ENCODE measurements around the gene SLC29A3. TPM values are rescaled to one million over a fixed set of nuclear protein-coding genes. Genes with fewer than 3 reads are reported as not detected.

The SLC29A3 gene
- total RNA-seq (2014; rRNA removed; shearing (Covaris generic)) (8.3 and 10.3 TPM in 2 replicates), polyA plus RNA-seq (2016; fragmentation: Nextera tagmentation; extraction: Ambion mirVana) (11.3 and 12.3 TPM in 2 replicates)
- long read RNA-seq, transcript SLC29A3-205 (6 exons, 2,262 nt), result major isoform, 6 of 11 reads
- long read RNA-seq, partial matches to known transcripts, result 0 of 11 reads
- long read RNA-seq, other reads (novel, unspliced or antisense), result 3 of 11 reads

DNA sequence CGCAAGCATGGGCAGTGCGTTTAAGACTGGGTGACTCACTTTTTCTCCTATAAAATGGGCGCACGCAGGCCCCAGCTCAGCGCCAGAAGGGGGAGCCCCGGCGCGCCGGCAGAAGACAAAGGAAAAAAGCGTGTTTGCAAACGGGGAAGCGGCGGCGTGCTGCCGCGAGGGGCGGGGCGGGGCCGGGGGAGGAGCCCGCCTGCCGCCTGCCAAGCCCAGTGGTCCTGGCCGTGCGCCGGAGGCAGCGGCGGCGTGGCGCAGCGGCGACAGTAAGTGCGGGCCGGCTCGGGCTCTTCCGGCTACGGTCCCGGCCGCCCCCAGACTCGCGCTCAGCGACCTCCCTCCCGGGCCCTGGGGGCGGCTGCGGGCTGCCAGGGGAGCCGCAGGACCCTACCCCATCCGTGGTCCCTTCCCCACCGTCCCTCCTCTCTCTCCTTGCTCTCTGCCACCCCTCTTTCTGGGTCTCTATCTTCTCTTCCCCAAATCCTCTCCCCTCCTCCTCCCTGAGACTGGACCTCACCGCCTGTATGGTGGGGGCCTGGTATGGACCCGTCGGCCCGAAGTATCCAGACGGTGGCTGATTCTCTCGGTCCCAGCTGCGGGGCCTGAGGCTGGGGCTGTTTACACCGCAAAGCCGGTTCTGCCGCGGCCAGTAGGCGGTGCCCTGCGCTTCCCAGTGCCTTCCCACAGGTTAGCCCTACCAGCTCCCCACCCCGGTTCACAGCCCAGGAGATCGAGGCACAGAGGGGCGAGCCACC lies at the start of gene SLC29A3:
Gene SLC29A3 (plus strand): TSS at position 218 of the 758 bp plus-strand sequence. CDS start 51 bp downstream, at position 269.
- TF ChIP-seq ZNF331 (CRISPR knock-in tag; IDR thresholded peaks at IDR 0.05; ENCODE audit: low read depth) (no peak), POLR2AphosphoS5 (IDR thresholded peaks at IDR 0.05; ENCODE audit: low read depth) (peak; percentile 81)
- TF ChIP-seq, protein P1, sequence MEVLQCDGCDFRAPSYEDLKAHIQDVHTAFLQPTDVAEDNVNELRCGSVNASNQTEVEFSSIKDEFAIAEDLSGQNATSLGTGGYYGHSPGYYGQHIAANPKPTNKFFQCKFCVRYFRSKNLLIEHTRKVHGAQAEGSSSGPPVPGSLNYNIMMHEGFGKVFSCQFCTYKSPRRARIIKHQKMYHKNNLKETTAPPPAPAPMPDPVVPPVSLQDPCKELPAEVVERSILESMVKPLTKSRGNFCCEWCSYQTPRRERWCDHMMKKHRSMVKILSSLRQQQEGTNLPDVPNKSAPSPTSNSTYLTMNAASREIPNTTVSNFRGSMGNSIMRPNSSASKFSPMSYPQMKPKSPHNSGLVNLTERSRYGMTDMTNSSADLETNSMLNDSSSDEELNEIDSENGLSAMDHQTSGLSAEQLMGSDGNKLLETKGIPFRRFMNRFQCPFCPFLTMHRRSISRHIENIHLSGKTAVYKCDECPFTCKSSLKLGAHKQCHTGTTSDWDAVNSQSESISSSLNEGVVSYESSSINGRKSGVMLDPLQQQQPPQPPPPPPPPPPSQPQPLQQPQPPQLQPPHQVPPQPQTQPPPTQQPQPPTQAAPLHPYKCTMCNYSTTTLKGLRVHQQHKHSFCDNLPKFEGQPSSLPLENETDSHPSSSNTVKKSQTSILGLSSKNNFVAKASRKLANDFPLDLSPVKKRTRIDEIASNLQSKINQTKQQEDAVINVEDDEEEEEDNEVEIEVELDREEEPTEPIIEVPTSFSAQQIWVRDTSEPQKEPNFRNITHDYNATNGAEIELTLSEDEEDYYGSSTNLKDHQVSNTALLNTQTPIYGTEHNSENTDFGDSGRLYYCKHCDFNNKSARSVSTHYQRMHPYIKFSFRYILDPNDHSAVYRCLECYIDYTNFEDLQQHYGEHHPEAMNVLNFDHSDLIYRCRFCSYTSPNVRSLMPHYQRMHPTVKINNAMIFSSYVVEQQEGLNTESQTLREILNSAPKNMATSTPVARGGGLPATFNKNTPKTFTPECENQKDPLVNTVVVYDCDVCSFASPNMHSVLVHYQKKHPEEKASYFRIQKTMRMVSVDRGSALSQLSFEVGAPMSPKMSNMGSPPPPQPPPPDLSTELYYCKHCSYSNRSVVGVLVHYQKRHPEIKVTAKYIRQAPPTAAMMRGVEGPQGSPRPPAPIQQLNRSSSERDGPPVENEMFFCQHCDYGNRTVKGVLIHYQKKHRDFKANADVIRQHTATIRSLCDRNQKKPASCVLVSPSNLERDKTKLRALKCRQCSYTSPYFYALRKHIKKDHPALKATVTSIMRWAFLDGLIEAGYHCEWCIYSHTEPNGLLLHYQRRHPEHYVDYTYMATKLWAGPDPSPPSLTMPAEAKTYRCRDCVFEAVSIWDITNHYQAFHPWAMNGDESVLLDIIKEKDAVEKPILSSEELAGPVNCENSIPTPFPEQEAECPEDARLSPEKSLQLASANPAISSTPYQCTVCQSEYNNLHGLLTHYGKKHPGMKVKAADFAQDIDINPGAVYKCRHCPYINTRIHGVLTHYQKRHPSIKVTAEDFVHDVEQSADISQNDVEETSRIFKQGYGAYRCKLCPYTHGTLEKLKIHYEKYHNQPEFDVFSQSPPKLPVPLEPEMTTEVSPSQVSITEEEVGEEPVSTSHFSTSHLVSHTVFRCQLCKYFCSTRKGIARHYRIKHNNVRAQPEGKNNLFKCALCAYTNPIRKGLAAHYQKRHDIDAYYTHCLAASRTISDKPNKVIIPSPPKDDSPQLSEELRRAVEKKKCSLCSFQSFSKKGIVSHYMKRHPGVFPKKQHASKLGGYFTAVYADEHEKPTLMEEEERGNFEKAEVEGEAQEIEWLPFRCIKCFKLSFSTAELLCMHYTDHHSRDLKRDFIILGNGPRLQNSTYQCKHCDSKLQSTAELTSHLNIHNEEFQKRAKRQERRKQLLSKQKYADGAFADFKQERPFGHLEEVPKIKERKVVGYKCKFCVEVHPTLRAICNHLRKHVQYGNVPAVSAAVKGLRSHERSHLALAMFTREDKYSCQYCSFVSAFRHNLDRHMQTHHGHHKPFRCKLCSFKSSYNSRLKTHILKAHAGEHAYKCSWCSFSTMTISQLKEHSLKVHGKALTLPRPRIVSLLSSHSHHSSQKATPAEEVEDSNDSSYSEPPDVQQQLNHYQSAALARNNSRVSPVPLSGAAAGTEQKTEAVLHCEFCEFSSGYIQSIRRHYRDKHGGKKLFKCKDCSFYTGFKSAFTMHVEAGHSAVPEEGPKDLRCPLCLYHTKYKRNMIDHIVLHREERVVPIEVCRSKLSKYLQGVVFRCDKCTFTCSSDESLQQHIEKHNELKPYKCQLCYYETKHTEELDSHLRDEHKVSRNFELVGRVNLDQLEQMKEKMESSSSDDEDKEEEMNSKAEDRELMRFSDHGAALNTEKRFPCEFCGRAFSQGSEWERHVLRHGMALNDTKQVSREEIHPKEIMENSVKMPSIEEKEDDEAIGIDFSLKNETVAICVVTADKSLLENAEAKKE (CRISPR knock-in tag; IDR thresholded peaks at IDR 0.05), result no peak
- TF ChIP-seq, protein P2, sequence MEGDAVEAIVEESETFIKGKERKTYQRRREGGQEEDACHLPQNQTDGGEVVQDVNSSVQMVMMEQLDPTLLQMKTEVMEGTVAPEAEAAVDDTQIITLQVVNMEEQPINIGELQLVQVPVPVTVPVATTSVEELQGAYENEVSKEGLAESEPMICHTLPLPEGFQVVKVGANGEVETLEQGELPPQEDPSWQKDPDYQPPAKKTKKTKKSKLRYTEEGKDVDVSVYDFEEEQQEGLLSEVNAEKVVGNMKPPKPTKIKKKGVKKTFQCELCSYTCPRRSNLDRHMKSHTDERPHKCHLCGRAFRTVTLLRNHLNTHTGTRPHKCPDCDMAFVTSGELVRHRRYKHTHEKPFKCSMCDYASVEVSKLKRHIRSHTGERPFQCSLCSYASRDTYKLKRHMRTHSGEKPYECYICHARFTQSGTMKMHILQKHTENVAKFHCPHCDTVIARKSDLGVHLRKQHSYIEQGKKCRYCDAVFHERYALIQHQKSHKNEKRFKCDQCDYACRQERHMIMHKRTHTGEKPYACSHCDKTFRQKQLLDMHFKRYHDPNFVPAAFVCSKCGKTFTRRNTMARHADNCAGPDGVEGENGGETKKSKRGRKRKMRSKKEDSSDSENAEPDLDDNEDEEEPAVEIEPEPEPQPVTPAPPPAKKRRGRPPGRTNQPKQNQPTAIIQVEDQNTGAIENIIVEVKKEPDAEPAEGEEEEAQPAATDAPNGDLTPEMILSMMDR (conservative IDR thresholded peaks at IDR 0.05; ENCODE audit: low read depth in 2 of 2), result peak; percentile 75 to 86
- H3K4me3 ChIP-seq, result peak within 1 kb of the TSS; percentile 94
- H3K27ac ChIP-seq (ENCODE audit: low read depth), result peak within 1 kb of the TSS; percentile 76; the same call in 1 of the 2 replicates
- H3K9me3 Mint-ChIP-seq, result no peaks in the 10 kb centered on the region
- H3K27me3 ChIP-seq (ENCODE audit: insufficient read depth), result no peaks in the 10 kb centered on the region
- peaks cover 14% of the 10 kb centered on the region for H3K36me3 Mint-ChIP-seq (ENCODE audit: low read depth)
- H2AFZ ChIP-seq, result peak within 1 kb of the TSS; percentile 97
- DNase-seq (ENCODE audit: low spot score) (peak; percentile 89), ATAC-seq (peak; percentile 93)
- peaks cover 5% of the 10 kb centered on the region for H3K4me1 ChIP-seq (ENCODE audit: insufficient read depth)
- H3K27me3 Mint-ChIP-seq (ENCODE audit: insufficient read depth, low read depth, poor library complexity), result peaks cover 8% of the 10 kb centered on the region
- peaks cover 19% of the 10 kb centered on the region; the same call in 2 of the 3 replicates for H3K4me1 Mint-ChIP-seq
- H3K27ac Mint-ChIP-seq, result peak within 1 kb of the TSS; percentile 91
- peak within 1 kb of the TSS; percentile 95 for H3K4me3 Mint-ChIP-seq
- H4K20me1 ChIP-seq (replicated peaks; ENCODE audit: insufficient read depth), result no peaks in the 10 kb centered on the region
- peak within 1 kb of the TSS; percentile 98 for H3K4me2 ChIP-seq
- no peaks in the 10 kb centered on the region; the same call in 1 of the 2 replicates for H3K36me3 ChIP-seq (ENCODE audit: insufficient read depth)
- 0 out of 2 replicates have a peak, but pooled peaks cover 2% of the 10 kb centered on the region for H3F3A ChIP-seq (replicated peaks; ENCODE audit: low read depth)
- H3K79me2 ChIP-seq (replicated peaks; ENCODE audit: insufficient read depth), result no peaks in the 10 kb centered on the region
- H3K9me2 ChIP-seq (ENCODE audit: insufficient read depth), result no peaks in the 10 kb centered on the region

Data from GM23338 (cell line).